ENCODE measurements around the gene APP.
A peak's percentile ranks its signal among the peaks of the same experiment; 100 is the strongest.

The APP gene

GRCh38 chr21:25897383-25897782 is 273.2 kb downstream of the APP start:
- DNase-seq: no peak

GRCh38 chr21:25896501-25897056 is 274.0 kb downstream of the APP start:
- DNase-seq: no peak

- peak; percentile 12 for DNase-seq
These were observed 274.9 kb downstream of the APP start for GRCh38 chr21:25895565-25896205.

DNA sequence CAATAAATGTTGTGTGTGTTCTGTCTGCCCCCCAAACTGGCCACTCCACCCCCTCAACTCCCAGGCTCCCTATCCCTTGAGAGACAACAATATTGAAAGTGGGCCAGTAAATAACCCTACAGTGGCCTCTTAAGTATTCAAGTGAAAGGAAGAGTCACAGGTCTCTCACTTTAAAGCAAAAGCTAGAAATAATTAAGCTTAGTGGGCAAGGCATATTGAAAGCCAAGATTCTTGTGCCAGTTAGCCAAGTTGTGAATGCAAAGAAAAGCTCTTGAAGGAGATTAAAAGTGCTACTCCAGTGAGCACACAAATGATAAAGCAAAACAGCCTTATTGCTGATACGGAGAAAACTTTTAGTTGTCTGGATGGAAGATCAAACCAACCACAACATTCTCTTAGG is 277.4 kb downstream of the APP start:
- no peak for DNase-seq

DNA sequence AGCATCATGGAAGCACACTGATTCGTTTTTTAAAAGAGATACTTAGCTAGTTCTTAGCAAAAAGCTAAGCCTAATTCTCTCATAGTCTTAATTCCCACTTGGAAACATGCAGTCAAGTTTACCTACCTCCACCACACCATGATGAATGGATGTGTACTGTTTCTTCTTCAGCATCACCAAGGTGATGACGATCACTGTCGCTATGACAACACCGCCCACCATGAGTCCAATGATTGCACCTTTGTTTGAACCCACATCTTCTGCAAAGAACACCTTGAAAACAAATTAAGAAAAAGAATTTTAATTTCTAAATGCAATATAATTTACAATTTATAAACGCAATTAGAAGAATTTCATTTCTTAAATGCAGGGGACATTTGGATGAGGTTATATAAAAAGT is 279.0 kb downstream of the APP start:
- DNase-seq: peak; percentile 14

- no peak for DNase-seq
These were observed 280.6 kb downstream of the APP start for GRCh38 chr21:25890001-25890400.

GRCh38 chr21:25888711-25889110 is 281.9 kb downstream of the APP start:
- DNase-seq: no peak

- DNase-seq: no peak
These were observed 282.8 kb downstream of the APP start for GRCh38 chr21:25887646-25888306.

- no peak for DNase-seq
These were observed 283.4 kb downstream of the APP start for GRCh38 chr21:25887166-25887565.

DNA sequence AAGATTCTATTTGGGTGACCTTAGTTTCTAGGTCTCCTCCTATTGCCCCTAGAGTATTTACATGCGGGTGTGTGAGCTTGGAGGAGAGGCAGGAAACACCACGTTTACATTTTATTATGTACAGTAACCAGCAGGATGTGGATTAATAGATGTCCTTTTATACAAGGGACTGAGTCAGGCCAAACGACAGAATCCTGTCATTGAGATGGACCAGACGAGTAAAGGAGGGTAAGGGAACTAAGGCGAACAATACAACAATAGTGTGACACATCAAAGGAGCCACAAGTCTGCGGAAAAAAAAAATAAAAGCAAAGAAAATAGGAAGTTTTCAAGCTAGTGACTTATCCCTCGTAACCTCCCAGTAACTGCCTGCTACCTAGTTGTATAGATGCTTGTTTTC is 284.7 kb downstream of the APP start:
- DNase-seq: no peak

DNA sequence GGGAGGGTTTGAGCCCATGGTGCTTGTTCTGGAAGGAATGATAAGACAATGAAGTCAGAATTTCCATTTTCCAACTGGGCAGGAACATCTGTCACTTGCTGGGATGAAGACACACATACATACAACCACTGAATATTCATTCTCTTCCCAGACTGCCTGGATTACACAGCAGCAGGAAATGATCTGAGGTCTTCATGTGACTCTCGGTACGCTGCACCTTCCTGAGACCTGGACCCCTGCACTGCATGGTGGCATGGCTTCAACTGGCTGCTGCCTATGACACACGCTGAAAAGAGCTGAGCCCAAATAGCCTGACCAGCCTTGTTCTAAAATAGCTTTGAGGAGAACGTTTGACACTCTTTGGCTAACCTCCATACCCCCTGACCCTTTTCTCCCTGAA is 285.2 kb downstream of the APP start:
- DNase-seq: no peak

GRCh38 chr21:25884311-25884710 is 286.3 kb downstream of the APP start:
- no peak for DNase-seq

GRCh38 chr21:25881524-25882376 is 288.8 kb downstream of the APP start:
- DNase-seq: peak; percentile 70

- DNase-seq: no peak
These were observed 291.4 kb downstream of the APP start for GRCh38 chr21:25879203-25879602.

DNA sequence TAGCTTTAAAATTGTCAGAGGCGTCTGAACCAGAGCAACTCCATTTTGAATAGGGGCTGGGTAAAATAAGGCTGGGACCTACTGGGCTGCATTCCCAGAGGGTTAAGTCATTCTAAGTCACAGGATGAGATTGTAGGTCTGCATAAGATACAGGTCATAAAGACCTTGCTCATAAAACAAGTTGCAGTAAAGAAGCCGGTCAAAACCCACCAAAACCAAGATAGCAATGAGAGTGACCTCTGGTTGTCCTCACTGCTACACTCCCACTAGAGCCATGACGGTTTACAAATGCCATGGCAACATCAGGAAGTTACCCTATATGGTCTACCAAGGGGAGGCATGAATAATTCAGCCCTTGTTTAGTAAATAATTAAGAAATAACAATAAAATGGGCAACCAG is 292.2 kb downstream of the APP start:
- no peak for DNase-seq

DNA sequence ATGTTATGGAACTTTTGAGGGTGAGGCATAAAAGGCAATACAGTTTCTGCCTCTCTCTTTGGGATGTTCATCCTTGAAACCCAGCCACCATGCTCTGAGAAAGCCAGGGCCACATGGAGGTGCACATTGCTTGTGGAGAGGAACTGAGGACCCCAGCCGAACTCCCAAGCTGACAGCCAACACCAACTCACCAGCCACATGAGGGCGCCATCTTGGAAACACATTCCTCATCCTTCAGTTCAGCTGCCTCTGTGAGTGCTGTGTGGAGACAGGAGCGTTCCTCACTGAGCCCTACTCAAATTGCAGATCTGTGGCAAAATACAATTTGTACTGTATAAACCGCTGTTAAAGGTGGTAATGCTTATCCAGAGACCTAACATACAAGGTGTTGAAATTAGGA is 298.3 kb downstream of the APP start:
- DNase-seq: no peak

- peak; percentile 13 for DNase-seq
These were observed 299.0 kb downstream of the APP start for GRCh38 chr21:25871566-25871965.

GRCh38 chr21:25870084-25870483 is 300.5 kb downstream of the APP start:
- DNase-seq: no peak

DNA sequence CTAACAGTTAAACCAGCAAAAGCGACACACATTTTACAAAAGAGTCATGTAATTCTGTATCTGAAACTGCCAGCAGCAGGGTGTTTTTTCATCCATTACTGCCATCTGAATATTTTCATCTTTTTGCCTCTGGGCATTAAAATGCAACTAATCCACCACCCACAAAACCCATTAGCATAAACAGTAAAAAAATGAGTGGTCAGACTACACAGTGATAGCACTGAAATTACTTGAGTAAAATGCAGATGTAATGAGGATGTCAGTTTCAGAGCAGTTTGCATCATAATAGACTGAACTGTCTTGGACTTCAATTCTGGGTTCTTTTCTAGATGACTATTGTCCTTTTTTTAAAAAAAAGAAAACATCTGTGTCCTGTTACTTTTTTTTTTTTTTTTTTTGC is 303.5 kb downstream of the APP start:
- no peak for DNase-seq

GRCh38 chr21:25863747-25864146 is 306.8 kb downstream of the APP start:
- DNase-seq: no peak

- no peak for DNase-seq
These were observed 307.5 kb downstream of the APP start for GRCh38 chr21:25863031-25863430.

- DNase-seq: peak; percentile 30
These were observed 308.0 kb downstream of the APP start for GRCh38 chr21:25862596-25862995.

- DNase-seq: no peak
These were observed 308.5 kb downstream of the APP start for GRCh38 chr21:25862112-25862511.
